SK-N-MC (cell line): ENCODE results near the gene BST1.

ENCODE experiments used
- EZH2 ChIP-seq: fragments of 200-600 bp; sonication (generic); IDR thresholded peaks from one replicate; pipeline ENCODE4 v1.6.1; 2017; ENCODE audit warnings: antibody characterized with exemption
- POLR2AphosphoS5 ChIP-seq: IDR thresholded peaks from 2 replicates; pipeline ENCODE4 v1.6.1; 2012; ENCODE audit warnings: mild to moderate bottlenecking, low read depth, low read length, borderline replicate concordance

GRCh38 chr4:15718465-15718864 is 15.6 kb downstream of the BST1 start:
- TF ChIP-seq POLR2AphosphoS5 = no peak
- TF ChIP-seq EZH2 = no peak
